ENCODE data around the gene KANSL2.
"Not testable (repeated sequence)": the region's sequence is repeated elsewhere in the genome, so short reads cannot be mapped to it uniquely, and the experiment has no call there.

The KANSL2 gene

GRCh38 chr12:48631071-48631470 is 51.0 kb downstream of the KANSL2 start:
- no peaks in the 10 kb centered on the region for H3K79me2 ChIP-seq (ENCODE audit: insufficient read depth, low read length)
- H3K4me1 ChIP-seq (ENCODE audit: insufficient read depth, low read length), result no peaks in the 10 kb centered on the region
- no peaks in the 10 kb centered on the region for H4K20me1 ChIP-seq (ENCODE audit: insufficient read depth, low read length)
- ATAC-seq (ENCODE audit: insufficient read depth, low read depth) (no peak), DNase-seq (no peak)
- TF ChIP-seq CTCF (IDR thresholded peaks at IDR 0.05; ENCODE audit: borderline replicate concordance, extremely low read depth, low read length, poor library complexity, severe bottlenecking) (no peak), EZH2 (IDR thresholded peaks at IDR 0.05; ENCODE audit: borderline replicate concordance, low read depth, low read length, severe bottlenecking) (no peak)
- peaks cover 22% of the 10 kb centered on the region for H3K27me3 ChIP-seq (ENCODE audit: insufficient read depth, low read length, poor library complexity)
- no peaks in the 10 kb centered on the region for H3K36me3 ChIP-seq (ENCODE audit: insufficient read depth, low read length)
- H3K4me2 ChIP-seq (ENCODE audit: insufficient read depth, low read length), result no peak overlapping the region
- no peak overlapping the region for H3K27ac ChIP-seq (ENCODE audit: low read length)
- H3K9ac ChIP-seq (ENCODE audit: low read depth, low read length), result no peak overlapping the region
- H2AFZ ChIP-seq (ENCODE audit: low read depth, low read length), result no peak overlapping the region
- H3K4me3 ChIP-seq (ENCODE audit: low read depth in 1 of 2, low read length in 2 of 2), result no peak overlapping the region
- no peaks in the 10 kb centered on the region for H3K9me3 ChIP-seq (ENCODE audit: insufficient read depth, low read length, severe bottlenecking)

- no peak overlapping the region for H3K4me2 ChIP-seq (ENCODE audit: insufficient read depth, low read length)
- peaks cover 22% of the 10 kb centered on the region for H3K27me3 ChIP-seq (ENCODE audit: insufficient read depth, low read length, poor library complexity)
- no peaks in the 10 kb centered on the region for H4K20me1 ChIP-seq (ENCODE audit: insufficient read depth, low read length)
- H3K36me3 ChIP-seq (ENCODE audit: insufficient read depth, low read length), result no peaks in the 10 kb centered on the region
- H3K79me2 ChIP-seq (ENCODE audit: insufficient read depth, low read length), result no peaks in the 10 kb centered on the region
- no peak for ATAC-seq (ENCODE audit: insufficient read depth, low read depth)
- DNase-seq, result no peak
- TF ChIP-seq CTCF (IDR thresholded peaks at IDR 0.05; ENCODE audit: borderline replicate concordance, extremely low read depth, low read length, poor library complexity, severe bottlenecking), result no peak
- TF ChIP-seq EZH2 (IDR thresholded peaks at IDR 0.05; ENCODE audit: borderline replicate concordance, low read depth, low read length, severe bottlenecking), result no peak
- H3K9ac ChIP-seq (ENCODE audit: low read depth, low read length), result no peak overlapping the region
- H3K9me3 ChIP-seq (ENCODE audit: insufficient read depth, low read length, severe bottlenecking), result no peaks in the 10 kb centered on the region
- H3K4me1 ChIP-seq (ENCODE audit: insufficient read depth, low read length), result no peaks in the 10 kb centered on the region
- no peak overlapping the region for H3K27ac ChIP-seq (ENCODE audit: low read length)
- no peak overlapping the region for H2AFZ ChIP-seq (ENCODE audit: low read depth, low read length)
- H3K4me3 ChIP-seq (ENCODE audit: low read depth in 1 of 2, low read length in 2 of 2), result no peak overlapping the region
Observed at GRCh38 chr12:48630346-48630745, 51.7 kb downstream of the KANSL2 start.

- no peaks in the 10 kb centered on the region for H3K79me2 ChIP-seq (ENCODE audit: insufficient read depth, low read length)
- H3K9me3 ChIP-seq (ENCODE audit: insufficient read depth, low read length, severe bottlenecking), result no peaks in the 10 kb centered on the region
- no peak overlapping the region for H3K9ac ChIP-seq (ENCODE audit: low read depth, low read length)
- TF ChIP-seq CTCF (IDR thresholded peaks at IDR 0.05; ENCODE audit: borderline replicate concordance, extremely low read depth, low read length, poor library complexity, severe bottlenecking) (no peak), EZH2 (IDR thresholded peaks at IDR 0.05; ENCODE audit: borderline replicate concordance, low read depth, low read length, severe bottlenecking) (no peak)
- H3K4me1 ChIP-seq (ENCODE audit: insufficient read depth, low read length), result no peaks in the 10 kb centered on the region
- H3K4me2 ChIP-seq (ENCODE audit: insufficient read depth, low read length), result no peak overlapping the region
- DNase-seq, result no peak
- no peak for ATAC-seq (ENCODE audit: insufficient read depth, low read depth)
- no peak overlapping the region for H3K4me3 ChIP-seq (ENCODE audit: low read depth in 1 of 2, low read length in 2 of 2)
- H2AFZ ChIP-seq (ENCODE audit: low read depth, low read length), result no peak overlapping the region
- no peak overlapping the region for H3K27ac ChIP-seq (ENCODE audit: low read length)
- peaks cover 22% of the 10 kb centered on the region for H3K27me3 ChIP-seq (ENCODE audit: insufficient read depth, low read length, poor library complexity)
- no peaks in the 10 kb centered on the region for H3K36me3 ChIP-seq (ENCODE audit: insufficient read depth, low read length)
- no peaks in the 10 kb centered on the region for H4K20me1 ChIP-seq (ENCODE audit: insufficient read depth, low read length)
Observed at GRCh38 chr12:48629541-48629940, 52.5 kb downstream of the KANSL2 start.

GRCh38 chr12:48627556-48627955 is 54.5 kb downstream of the KANSL2 start:
- DNase-seq, result no peak
- H3K27me3 ChIP-seq (ENCODE audit: insufficient read depth, low read length, poor library complexity), result peaks cover 22% of the 10 kb centered on the region
- H3K4me2 ChIP-seq (ENCODE audit: insufficient read depth, low read length), result no peak overlapping the region
- no peak for ATAC-seq (ENCODE audit: insufficient read depth, low read depth)
- no peak overlapping the region for H3K4me3 ChIP-seq (ENCODE audit: low read depth in 1 of 2, low read length in 2 of 2)
- H3K4me1 ChIP-seq (ENCODE audit: insufficient read depth, low read length), result no peaks in the 10 kb centered on the region
- no peaks in the 10 kb centered on the region for H3K9me3 ChIP-seq (ENCODE audit: insufficient read depth, low read length, severe bottlenecking)
- no peak overlapping the region for H3K27ac ChIP-seq (ENCODE audit: low read length)
- no peaks in the 10 kb centered on the region for H4K20me1 ChIP-seq (ENCODE audit: insufficient read depth, low read length)
- no peak for TF ChIP-seq EZH2 (IDR thresholded peaks at IDR 0.05; ENCODE audit: borderline replicate concordance, low read depth, low read length, severe bottlenecking)
- no peak for TF ChIP-seq CTCF (IDR thresholded peaks at IDR 0.05; ENCODE audit: borderline replicate concordance, extremely low read depth, low read length, poor library complexity, severe bottlenecking)
- H3K36me3 ChIP-seq (ENCODE audit: insufficient read depth, low read length), result no peaks in the 10 kb centered on the region
- no peak overlapping the region for H3K9ac ChIP-seq (ENCODE audit: low read depth, low read length)
- no peak overlapping the region for H2AFZ ChIP-seq (ENCODE audit: low read depth, low read length)
- H3K79me2 ChIP-seq (ENCODE audit: insufficient read depth, low read length), result no peaks in the 10 kb centered on the region

DNA sequence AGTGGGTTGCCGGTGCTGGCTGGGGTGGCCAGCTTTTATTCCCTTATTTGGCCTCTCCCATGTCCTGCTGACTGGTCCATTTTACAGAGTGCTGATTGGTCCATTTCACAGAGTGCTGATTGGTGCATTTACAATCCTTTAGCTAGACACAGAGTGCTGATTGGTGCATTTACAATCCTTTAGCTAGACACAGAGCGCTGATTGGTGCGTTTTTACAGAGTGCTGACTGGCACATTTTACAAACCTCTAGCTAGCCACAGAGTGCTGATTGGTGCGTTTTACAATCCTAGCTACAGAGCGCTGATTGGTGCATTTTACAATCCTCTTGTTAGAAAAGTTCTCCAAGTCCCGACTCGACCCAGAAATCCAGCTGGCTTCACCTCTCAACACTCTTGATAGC is 59.0 kb downstream of the KANSL2 start:
- H3K9me3 ChIP-seq (ENCODE audit: insufficient read depth, low read length, severe bottlenecking); DNase-seq; H4K20me1 ChIP-seq (ENCODE audit: insufficient read depth, low read length); H3K27me3 ChIP-seq (ENCODE audit: insufficient read depth, low read length, poor library complexity); H3K4me1 ChIP-seq (ENCODE audit: insufficient read depth, low read length); H2AFZ ChIP-seq (ENCODE audit: low read depth, low read length); ATAC-seq (ENCODE audit: insufficient read depth, low read depth); H3K36me3 ChIP-seq (ENCODE audit: insufficient read depth, low read length); H3K9ac ChIP-seq (ENCODE audit: low read depth, low read length); H3K4me3 ChIP-seq (ENCODE audit: low read depth in 1 of 2, low read length in 2 of 2); H3K4me2 ChIP-seq (ENCODE audit: insufficient read depth, low read length); H3K27ac ChIP-seq (ENCODE audit: low read length); H3K79me2 ChIP-seq (ENCODE audit: insufficient read depth, low read length): not testable (repeated sequence)
